ENCODE measurements around the gene SH2D5.

DNA sequence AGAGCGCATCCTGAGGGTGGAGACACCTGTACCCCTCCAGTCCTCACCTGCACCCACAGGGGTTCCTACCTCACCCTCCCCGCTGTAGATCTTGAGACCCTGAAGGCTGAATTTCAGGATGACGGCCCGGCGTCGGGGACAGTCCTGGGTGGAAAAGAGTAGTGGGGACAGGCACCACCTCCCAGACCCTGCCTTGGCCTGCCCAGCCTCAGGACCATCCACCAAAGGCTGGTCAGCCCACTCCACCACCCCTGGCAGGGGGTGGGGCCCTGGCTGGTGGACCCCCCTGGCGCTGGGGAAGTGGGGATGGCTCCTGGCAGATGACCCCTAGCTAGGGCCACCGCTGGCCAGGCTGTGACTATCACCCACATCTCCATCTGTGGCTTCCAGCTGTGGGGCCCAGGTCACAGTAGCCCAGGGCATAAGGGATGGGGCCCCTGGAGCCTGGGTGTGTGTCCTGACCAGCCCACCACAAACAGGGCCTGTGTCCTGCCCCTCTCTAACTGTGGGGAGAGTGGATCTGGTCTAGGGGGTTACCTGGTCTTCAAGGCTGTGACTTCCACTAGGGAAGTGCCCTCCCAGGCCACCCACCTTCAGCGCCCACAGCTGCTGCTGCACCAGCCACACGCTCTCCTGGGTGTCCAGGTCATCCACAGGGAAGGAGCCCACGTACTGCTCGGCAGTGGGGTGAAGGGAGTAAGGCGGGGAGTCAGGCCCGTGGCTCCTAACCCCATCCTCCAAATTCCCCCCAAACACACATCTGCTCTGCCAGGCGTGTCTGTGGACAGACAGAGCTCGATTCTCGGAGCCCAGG, 5.4 kb downstream of the SH2D5 start:
- TF ChIP-seq, protein P1, sequence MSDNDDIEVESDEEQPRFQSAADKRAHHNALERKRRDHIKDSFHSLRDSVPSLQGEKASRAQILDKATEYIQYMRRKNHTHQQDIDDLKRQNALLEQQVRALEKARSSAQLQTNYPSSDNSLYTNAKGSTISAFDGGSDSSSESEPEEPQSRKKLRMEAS (IDR thresholded peaks at IDR 0.05) = no peak
- TF ChIP-seq RAD21 (IDR thresholded peaks at IDR 0.05; ENCODE audit: low read depth) (no peak), CREB1 (IDR thresholded peaks at IDR 0.05; ENCODE audit: low read depth) (no peak), YY1 (IDR thresholded peaks at IDR 0.05; ENCODE audit: low read depth) (no peak), EP300 (IDR thresholded peaks at IDR 0.05; ENCODE audit: borderline replicate concordance) (no peak), CEBPB (IDR thresholded peaks at IDR 0.05) (no peak), NFIC (IDR thresholded peaks at IDR 0.05) (no peak), TEAD4 (IDR thresholded peaks at IDR 0.05) (no peak), TCF12 (IDR thresholded peaks at IDR 0.05; ENCODE audit: low read depth) (no peak), EGR1 (IDR thresholded peaks at IDR 0.05) (no peak), TAF1 (IDR thresholded peaks at IDR 0.05; ENCODE audit: low read depth) (no peak), ZBTB7A (IDR thresholded peaks at IDR 0.05; ENCODE audit: low read depth) (no peak)
- TF ChIP-seq, protein P2, sequence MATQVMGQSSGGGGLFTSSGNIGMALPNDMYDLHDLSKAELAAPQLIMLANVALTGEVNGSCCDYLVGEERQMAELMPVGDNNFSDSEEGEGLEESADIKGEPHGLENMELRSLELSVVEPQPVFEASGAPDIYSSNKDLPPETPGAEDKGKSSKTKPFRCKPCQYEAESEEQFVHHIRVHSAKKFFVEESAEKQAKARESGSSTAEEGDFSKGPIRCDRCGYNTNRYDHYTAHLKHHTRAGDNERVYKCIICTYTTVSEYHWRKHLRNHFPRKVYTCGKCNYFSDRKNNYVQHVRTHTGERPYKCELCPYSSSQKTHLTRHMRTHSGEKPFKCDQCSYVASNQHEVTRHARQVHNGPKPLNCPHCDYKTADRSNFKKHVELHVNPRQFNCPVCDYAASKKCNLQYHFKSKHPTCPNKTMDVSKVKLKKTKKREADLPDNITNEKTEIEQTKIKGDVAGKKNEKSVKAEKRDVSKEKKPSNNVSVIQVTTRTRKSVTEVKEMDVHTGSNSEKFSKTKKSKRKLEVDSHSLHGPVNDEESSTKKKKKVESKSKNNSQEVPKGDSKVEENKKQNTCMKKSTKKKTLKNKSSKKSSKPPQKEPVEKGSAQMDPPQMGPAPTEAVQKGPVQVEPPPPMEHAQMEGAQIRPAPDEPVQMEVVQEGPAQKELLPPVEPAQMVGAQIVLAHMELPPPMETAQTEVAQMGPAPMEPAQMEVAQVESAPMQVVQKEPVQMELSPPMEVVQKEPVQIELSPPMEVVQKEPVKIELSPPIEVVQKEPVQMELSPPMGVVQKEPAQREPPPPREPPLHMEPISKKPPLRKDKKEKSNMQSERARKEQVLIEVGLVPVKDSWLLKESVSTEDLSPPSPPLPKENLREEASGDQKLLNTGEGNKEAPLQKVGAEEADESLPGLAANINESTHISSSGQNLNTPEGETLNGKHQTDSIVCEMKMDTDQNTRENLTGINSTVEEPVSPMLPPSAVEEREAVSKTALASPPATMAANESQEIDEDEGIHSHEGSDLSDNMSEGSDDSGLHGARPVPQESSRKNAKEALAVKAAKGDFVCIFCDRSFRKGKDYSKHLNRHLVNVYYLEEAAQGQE (IDR thresholded peaks at IDR 0.05; ENCODE audit: low read depth) = no peak
- TF ChIP-seq, protein P3, sequence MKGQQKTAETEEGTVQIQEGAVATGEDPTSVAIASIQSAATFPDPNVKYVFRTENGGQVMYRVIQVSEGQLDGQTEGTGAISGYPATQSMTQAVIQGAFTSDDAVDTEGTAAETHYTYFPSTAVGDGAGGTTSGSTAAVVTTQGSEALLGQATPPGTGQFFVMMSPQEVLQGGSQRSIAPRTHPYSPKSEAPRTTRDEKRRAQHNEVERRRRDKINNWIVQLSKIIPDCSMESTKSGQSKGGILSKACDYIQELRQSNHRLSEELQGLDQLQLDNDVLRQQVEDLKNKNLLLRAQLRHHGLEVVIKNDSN (IDR thresholded peaks at IDR 0.05) = no peak

All from Ishikawa (cell line).